Measurements from ENCODE around the gene TMEM235.

The TMEM235 gene

GRCh38 chr17:78255953-78256706 lies 24.7 kb downstream of the TMEM235 start:
- DNase-seq = no peak

GRCh38 chr17:78256707-78257591 lies 25.5 kb downstream of the TMEM235 start:
- DNase-seq = no peak

GRCh38 chr17:78257810-78258322 lies 26.4 kb downstream of the TMEM235 start:
- DNase-seq = no peak

GRCh38 chr17:78258323-78259191 lies 27.1 kb downstream of the TMEM235 start:
- DNase-seq = peak; percentile 64

GRCh38 chr17:78259192-78259554 lies 27.7 kb downstream of the TMEM235 start:
- no peak for DNase-seq

- no peak for DNase-seq
These were observed 31.8 kb downstream of the TMEM235 start for GRCh38 chr17:78263063-78263735.

- DNase-seq = no peak
These were observed 32.4 kb downstream of the TMEM235 start for GRCh38 chr17:78263736-78264340.

- DNase-seq = no peak
These were observed 33.2 kb downstream of the TMEM235 start for GRCh38 chr17:78264590-78264989.

GRCh38 chr17:78265121-78265520 lies 33.7 kb downstream of the TMEM235 start:
- DNase-seq = no peak

GRCh38 chr17:78266231-78266631 lies 34.8 kb downstream of the TMEM235 start:
- no peak for DNase-seq

- no peak for DNase-seq
These were observed 35.3 kb downstream of the TMEM235 start for GRCh38 chr17:78266771-78267170.

GRCh38 chr17:78267253-78268073 lies 36.0 kb downstream of the TMEM235 start:
- DNase-seq = no peak

- no peak for DNase-seq
These were observed 36.9 kb downstream of the TMEM235 start for GRCh38 chr17:78268191-78268874.

- DNase-seq = no peak
These were observed 37.8 kb downstream of the TMEM235 start for GRCh38 chr17:78268951-78269905.

GRCh38 chr17:78269955-78270381 lies 38.5 kb downstream of the TMEM235 start:
- no peak for DNase-seq

- DNase-seq = no peak
These were observed 40.2 kb downstream of the TMEM235 start for GRCh38 chr17:78271419-78272170.

- DNase-seq = peak; percentile 55
These were observed 40.9 kb downstream of the TMEM235 start for GRCh38 chr17:78272181-78272913.

GRCh38 chr17:78272914-78273258 lies 41.5 kb downstream of the TMEM235 start:
- no peak for DNase-seq
